ENCODE data around the gene COL4A1.

DNA sequence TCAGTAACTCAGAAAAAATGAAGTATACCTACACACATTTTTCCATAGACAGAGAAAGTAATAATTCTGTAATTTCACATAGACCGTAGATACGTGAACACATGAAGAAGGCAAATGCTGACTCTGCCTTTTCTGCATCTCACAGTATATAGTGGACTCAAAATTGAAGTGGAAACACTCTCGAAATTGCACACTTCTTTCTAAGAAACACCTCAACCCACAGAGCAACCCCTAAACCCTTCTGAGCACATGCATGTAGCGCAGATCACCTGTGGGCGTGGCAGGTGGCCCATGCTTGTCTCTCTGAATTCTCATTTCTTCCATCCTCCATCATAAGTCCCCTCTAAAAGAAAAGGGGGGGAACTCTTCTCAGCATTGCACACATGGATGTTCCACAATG lies 34.7 kb downstream of the COL4A1 start:
- TF ChIP-seq POLR2A (IDR thresholded peaks at IDR 0.05; ENCODE audit: low read length) (no peak), GATA1 (IDR thresholded peaks at IDR 0.05; ENCODE audit: low read depth, low read length) (no peak)
